Activated CD8-positive, alpha-beta T cell treated with anti-CD3 and anti-CD28 coated beads, Interleukin-2, amount 10 ng/mL, durations not matched to agents 7 days and 5 days (primary cell): Measurements from ENCODE around the gene ATP5F1B. TPM values are rescaled to one million over a fixed set of nuclear protein-coding genes. Genes with fewer than 3 reads are reported as not detected.
A peak's percentile ranks its signal among the peaks of the same experiment; 100 is the strongest.
"Not testable (repeated sequence)": the region's sequence is repeated elsewhere in the genome, so short reads cannot be mapped to it uniquely, and the experiment has no call there.

Experiments
- ATAC-seq: fragments of 150-1000 bp; cut with Tn5 transposase; one replicate; pipeline ENCODE4 v1.10.0; 2021; ENCODE audit warnings: moderate library complexity
- CTCF ChIA-PET: fragments of 350-600 bp; sonication (Branson Sonifier 250); formaldehyde crosslinking; loops from one replicate; lab custom pipeline; 2021; ENCODE audit warnings: antibody characterized with exemption; lab: Charles Lee
- POLR2A ChIA-PET: fragments of 350-600 bp; sonication (Branson Sonifier 250); formaldehyde crosslinking; loops from one replicate; lab custom pipeline; 2021; ENCODE audit warnings: antibody characterized with exemption; lab: Charles Lee
- DNase-seq: peaks from one replicate; pipeline ENCODE4 v3.0.0-alpha.2; 2020
- H3K27ac Mint-ChIP-seq: one replicate; pipeline ENCODE4 v1.8.0; 2021; ENCODE audit warnings: mild to moderate bottlenecking, mixed read lengths
- H3K27me3 Mint-ChIP-seq: one replicate; pipeline ENCODE4 v1.8.0; 2021; ENCODE audit warnings: low read depth, mixed read lengths
- H3K36me3 Mint-ChIP-seq: one replicate; pipeline ENCODE4 v1.8.0; 2021; ENCODE audit warnings: low read depth, mixed read lengths
- H3K4me1 Mint-ChIP-seq: one replicate; pipeline ENCODE4 v1.8.0; 2021; ENCODE audit warnings: low read depth, mixed read lengths
- H3K4me3 Mint-ChIP-seq: one replicate; pipeline ENCODE4 v1.8.0; 2021; ENCODE audit warnings: mild to moderate bottlenecking, mixed read lengths
- H3K9me3 Mint-ChIP-seq: one replicate; pipeline ENCODE4 v1.8.0; 2022; ENCODE audit warnings: mixed read lengths; ENCODE audit not compliant: insufficient read depth
- total RNA-seq, 2 experiments: library from RNA; stranded (reverse); gene quantifications; one replicate each; pipeline ENCODE4 v1.2.3, GENCODE V29; 2021

Gene ATP5F1B
- total RNA-seq, 2 experiments from 2014 or later, result 669 to 680 TPM

- CTCF ChIA-PET, result interaction anchor here (0.8 to 2.3 kb wide), 3 partner anchors 9 to 46 kb away, joined by 3 to 8 read pairs (median 6); no protein-coding TSS in a partner anchor
- H3K27me3 Mint-ChIP-seq, result no peaks in the 10 kb centered on the region
- no peak overlapping the region for H3K27ac Mint-ChIP-seq
- no peak for ATAC-seq
- peaks cover 67% of the 10 kb centered on the region for H3K4me1 Mint-ChIP-seq
- POLR2A ChIA-PET, result no interaction called here
- H3K4me3 Mint-ChIP-seq, result no peak overlapping the region
- peaks cover 46% of the 10 kb centered on the region for H3K36me3 Mint-ChIP-seq
- DNase-seq, result no peak
- H3K9me3 Mint-ChIP-seq, result no peaks in the 10 kb centered on the region
These were observed 31.9 kb upstream of the ATP5F1B start for GRCh38 chr12:56677680-56678079.

- no peak overlapping the region for H3K4me3 Mint-ChIP-seq
- POLR2A ChIA-PET, result no interaction called here
- CTCF ChIA-PET, result interaction anchor here (0.8 to 2.3 kb wide), 3 partner anchors 9 to 46 kb away, joined by 3 to 8 read pairs (median 6); no protein-coding TSS in a partner anchor
- H3K36me3 Mint-ChIP-seq, result peaks cover 45% of the 10 kb centered on the region
- DNase-seq (no peak), ATAC-seq (peak; percentile 46)
- H3K27me3 Mint-ChIP-seq, result no peaks in the 10 kb centered on the region
- H3K9me3 Mint-ChIP-seq, result no peaks in the 10 kb centered on the region
- H3K4me1 Mint-ChIP-seq, result peaks cover 63% of the 10 kb centered on the region
- H3K27ac Mint-ChIP-seq, result no peak overlapping the region
These were observed 31.2 kb upstream of the ATP5F1B start for GRCh38 chr12:56676851-56677580.

GRCh38 chr12:56671608-56672007 lies 25.8 kb upstream of the ATP5F1B start:
- no peaks in the 10 kb centered on the region for H3K27me3 Mint-ChIP-seq
- peaks cover 62% of the 10 kb centered on the region for H3K36me3 Mint-ChIP-seq
- H3K4me3 Mint-ChIP-seq, result no peak overlapping the region
- ATAC-seq (no peak), DNase-seq (no peak)
- ChIA-PET CTCF (interaction anchor here (1.0 to 1.8 kb wide), 4 partner anchors 13 to 48 kb away, joined by 3 to 6 read pairs (median 4); partner anchors contain the start of gene ATP5F1B), POLR2A (no interaction called here)
- no peak overlapping the region for H3K27ac Mint-ChIP-seq
- H3K9me3 Mint-ChIP-seq, result no peaks in the 10 kb centered on the region
- H3K4me1 Mint-ChIP-seq, result peaks cover 26% of the 10 kb centered on the region

- ATAC-seq, result no peak
- Mint-ChIP-seq H3K4me1 (peaks cover 20% of the 10 kb centered on the region), H3K9me3 (no peaks in the 10 kb centered on the region), H3K36me3 (peaks cover 64% of the 10 kb centered on the region), H3K27me3 (no peaks in the 10 kb centered on the region), H3K4me3 (no peak overlapping the region), H3K27ac (peak overlapping the region; percentile 2)
- ChIA-PET CTCF (interaction anchor here (1.0 to 1.8 kb wide), 5 partner anchors 14 to 49 kb away, joined by 3 to 6 read pairs (median 4); partner anchors contain the start of gene ATP5F1B), POLR2A (interaction anchor here (1.1 to 1.3 kb wide), 2 partner anchors 15 to 34 kb away, joined by 3 to 4 read pairs; no protein-coding TSS in a partner anchor)
- no peak for DNase-seq
These were observed 25.1 kb upstream of the ATP5F1B start for GRCh38 chr12:56670836-56671235.

- DNase-seq (no peak), ATAC-seq (no peak)
- Mint-ChIP-seq H3K9me3 (no peaks in the 10 kb centered on the region), H3K27me3 (no peaks in the 10 kb centered on the region), H3K4me3 (no peak overlapping the region), H3K4me1 (peaks cover 9% of the 10 kb centered on the region), H3K27ac (no peak overlapping the region), H3K36me3 (peaks cover 79% of the 10 kb centered on the region)
- CTCF ChIA-PET, result interaction anchor here (0.6 to 1.7 kb wide), 2 partner anchors 32 to 455 kb away, joined by 3 to 8 read pairs; no protein-coding TSS in a partner anchor
- POLR2A ChIA-PET, result interaction anchor here (0.8 kb wide), 1 partner anchor 39 kb away, joined by 3 read pairs; no protein-coding TSS in a partner anchor
These were observed 22.3 kb upstream of the ATP5F1B start for GRCh38 chr12:56668197-56668457.

GRCh38 chr12:56661979-56662638 lies 16.3 kb upstream of the ATP5F1B start:
- Mint-ChIP-seq H3K4me1 (peaks cover 2% of the 10 kb centered on the region), H3K27ac (no peak overlapping the region), H3K27me3 (no peaks in the 10 kb centered on the region), H3K4me3 (no peak overlapping the region), H3K36me3 (peaks cover 43% of the 10 kb centered on the region), H3K9me3 (no peaks in the 10 kb centered on the region)
- ChIA-PET CTCF (interaction anchor here (1.3 kb wide), 1 partner anchor 25 kb away, joined by 5 read pairs; no protein-coding TSS in a partner anchor), POLR2A (no interaction called here)
- DNase-seq (no peak), ATAC-seq (no peak)

GRCh38 chr12:56661560-56661959 lies 15.8 kb upstream of the ATP5F1B start:
- Mint-ChIP-seq H3K4me3 (no peak overlapping the region), H3K36me3 (peaks cover 42% of the 10 kb centered on the region), H3K4me1 (peaks cover 2% of the 10 kb centered on the region), H3K27me3 (no peaks in the 10 kb centered on the region), H3K27ac (no peak overlapping the region), H3K9me3 (no peaks in the 10 kb centered on the region)
- ATAC-seq, result no peak
- CTCF ChIA-PET, result interaction anchor here (1.3 kb wide), 1 partner anchor 25 kb away, joined by 5 read pairs; no protein-coding TSS in a partner anchor
- POLR2A ChIA-PET, result interaction anchor here (0.7 kb wide), 1 partner anchor 22 kb away, joined by 3 read pairs; no protein-coding TSS in a partner anchor
- DNase-seq, result no peak

- Mint-ChIP-seq H3K4me3 (no peak overlapping the region), H3K36me3 (peaks cover 27% of the 10 kb centered on the region), H3K4me1 (peaks cover 2% of the 10 kb centered on the region), H3K27me3 (no peaks in the 10 kb centered on the region), H3K27ac (no peak overlapping the region), H3K9me3 (peaks cover 4% of the 10 kb centered on the region)
- DNase-seq (no peak), ATAC-seq (no peak)
- ChIA-PET CTCF (interaction anchor here (0.7 to 2.3 kb wide), 3 partner anchors 15 to 22 kb away, joined by 3 to 9 read pairs (median 6); no protein-coding TSS in a partner anchor), POLR2A (interaction anchor here (0.7 to 1.6 kb wide), 2 partner anchors 12 to 210 kb away, joined by 3 to 4 read pairs; no protein-coding TSS in a partner anchor)
These were observed 13.1 kb upstream of the ATP5F1B start for GRCh38 chr12:56658921-56659320.

- no peak overlapping the region for H3K27ac Mint-ChIP-seq
- DNase-seq (no peak), ATAC-seq (peak; percentile 27)
- H3K27me3 Mint-ChIP-seq, result no peaks in the 10 kb centered on the region
- H3K4me3 Mint-ChIP-seq, result no peak overlapping the region
- CTCF ChIA-PET, result interaction anchor here (1.9 to 2.3 kb wide), 2 partner anchors 16 to 21 kb away, joined by 6 to 9 read pairs; no protein-coding TSS in a partner anchor
- POLR2A ChIA-PET, result interaction anchor here (1.6 kb wide), 1 partner anchor 11 kb away, joined by 4 read pairs; no protein-coding TSS in a partner anchor
- H3K9me3 Mint-ChIP-seq, result peaks cover 10% of the 10 kb centered on the region
- H3K36me3 Mint-ChIP-seq, result peaks cover 25% of the 10 kb centered on the region
- H3K4me1 Mint-ChIP-seq, result peaks cover 2% of the 10 kb centered on the region
These were observed 11.9 kb upstream of the ATP5F1B start for GRCh38 chr12:56657416-56658379.

- H3K4me3 Mint-ChIP-seq, H3K27ac Mint-ChIP-seq, H3K4me1 Mint-ChIP-seq, DNase-seq, H3K27me3 Mint-ChIP-seq, ATAC-seq: not testable (repeated sequence)
- Mint-ChIP-seq H3K36me3 (peaks cover 22% of the 10 kb centered on the region), H3K9me3 (peaks cover 10% of the 10 kb centered on the region)
- POLR2A ChIA-PET, result interaction anchor here (0.6 kb wide), 1 partner anchor 320 kb away, joined by 4 read pairs; the partner anchor contains the start of gene PAN2
- CTCF ChIA-PET, result interaction anchor here (1.7 kb wide), 1 partner anchor 17 kb away, joined by 6 read pairs; no protein-coding TSS in a partner anchor
These were observed 8.0 kb upstream of the ATP5F1B start for GRCh38 chr12:56653781-56654180.
